GM21737 (cell line): ENCODE data around the gene CCL7.
"Not testable (repeated sequence)": the region's sequence is repeated elsewhere in the genome, so short reads cannot be mapped to it uniquely, and the experiment has no call there.

Source experiments
- ATAC-seq: cut with Tn5 transposase; IDR thresholded peaks from one replicate; pipeline ENCODE4 v1.9.1; 2021; ENCODE audit warnings: mild to moderate bottlenecking, moderate library complexity; ENCODE audit not compliant: unreplicated experiment

Gene CCL7

DNA sequence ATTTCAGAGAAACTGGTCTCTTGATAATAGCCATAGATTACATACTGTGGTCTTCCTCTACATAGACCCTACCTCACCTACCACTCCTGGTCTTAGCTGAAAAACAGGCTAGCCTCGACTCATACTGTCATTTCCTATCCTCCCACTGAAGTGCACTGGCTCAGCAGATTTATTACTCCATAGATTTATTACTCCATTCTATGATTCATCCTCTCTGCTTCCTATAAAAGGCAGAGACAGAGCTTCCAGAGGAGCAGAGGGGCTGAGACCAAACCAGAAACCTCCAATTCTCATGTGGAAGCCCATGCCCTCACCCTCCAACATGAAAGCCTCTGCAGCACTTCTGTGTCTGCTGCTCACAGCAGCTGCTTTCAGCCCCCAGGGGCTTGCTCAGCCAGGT, at the start of gene CCL7:
Gene CCL7, plus strand, starts transcription at position 253 of the 400 bp plus-strand sequence. Its CDS starts 70 bp downstream, at position 323.
- no peak for ATAC-seq

DNA sequence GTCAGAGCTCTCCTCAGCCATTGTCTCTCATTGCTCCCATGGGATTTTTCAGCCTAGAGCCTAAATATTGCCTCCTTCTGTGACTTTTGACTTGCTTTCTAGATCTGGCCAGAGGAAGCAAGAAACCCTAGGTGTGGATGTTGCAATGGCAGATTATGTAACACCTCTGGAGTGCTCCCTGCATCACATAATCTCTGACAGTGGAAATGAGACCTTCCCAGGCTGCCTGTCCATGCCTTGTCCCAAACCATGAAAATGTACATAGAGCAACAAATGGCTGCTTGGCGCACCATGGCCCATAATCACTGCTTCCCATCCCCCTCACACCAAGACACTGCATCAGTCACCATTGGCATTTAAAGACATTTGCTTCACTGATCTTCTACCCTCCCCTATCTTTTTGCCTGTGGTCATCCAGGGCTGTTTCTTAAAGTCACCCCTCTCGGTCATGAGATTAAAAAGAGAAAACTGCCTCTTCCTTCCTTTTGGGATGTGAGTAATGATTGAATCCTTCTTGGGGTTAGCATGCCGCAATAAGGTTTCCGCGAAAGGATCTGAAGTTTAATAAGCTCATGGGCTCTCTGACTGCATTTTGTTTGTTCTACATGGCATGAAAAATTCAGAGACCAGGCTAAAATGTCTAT, 49.1 kb upstream of the CCL7 start:
- no peak for ATAC-seq

- no peak for ATAC-seq
Measured at GRCh38 chr17:34221411-34221810, 48.6 kb upstream of the CCL7 start.

- no peak for ATAC-seq
Measured at GRCh38 chr17:34222722-34223497, 47.1 kb upstream of the CCL7 start.

GRCh38 chr17:34225046-34225445, 45.0 kb upstream of the CCL7 start:
- no peak for ATAC-seq

- no peak for ATAC-seq
Measured at GRCh38 chr17:34226011-34226743, 43.8 kb upstream of the CCL7 start.

- no peak for ATAC-seq
Measured at GRCh38 chr17:34226744-34227034, 43.3 kb upstream of the CCL7 start.

DNA sequence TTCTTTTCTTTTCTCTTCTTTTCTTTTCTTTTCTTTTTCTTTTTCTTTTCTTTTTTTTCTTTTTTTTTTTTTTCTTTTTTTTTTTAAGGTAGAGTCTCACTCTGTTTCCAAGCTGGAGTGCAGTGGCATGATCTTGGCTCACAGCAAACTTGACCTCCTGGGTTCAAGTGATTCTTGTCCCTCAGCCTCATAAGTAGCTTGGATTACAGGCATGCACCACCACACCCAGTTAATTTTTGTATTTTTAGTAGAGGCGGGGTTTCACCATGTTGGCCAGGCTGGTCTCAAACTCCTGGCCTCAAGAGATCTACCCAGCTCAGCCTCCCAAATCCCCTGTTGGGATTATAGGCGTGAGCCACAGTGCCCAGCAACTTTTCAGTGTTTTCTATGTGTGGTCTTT, 42.7 kb upstream of the CCL7 start:
- ATAC-seq = not testable (repeated sequence)

DNA sequence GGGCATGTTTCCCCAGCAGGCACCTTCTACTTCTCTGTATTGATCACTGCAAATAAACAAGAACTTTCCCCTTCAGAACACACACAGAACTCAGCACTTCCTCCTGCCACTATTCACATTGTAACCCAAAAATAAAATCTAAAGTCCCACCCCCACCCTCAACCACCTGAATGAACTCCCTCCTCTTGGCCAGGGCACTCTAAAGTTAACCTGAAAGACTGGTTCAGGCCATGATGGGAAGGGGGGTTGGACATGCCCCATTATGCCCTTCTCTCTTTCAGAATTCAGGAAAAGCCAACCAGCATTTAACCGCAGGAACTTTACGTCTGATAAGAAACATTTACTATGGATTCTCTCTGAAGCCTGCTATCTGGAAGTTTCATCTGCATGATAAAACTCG, 42.3 kb upstream of the CCL7 start:
- ATAC-seq = no peak

DNA sequence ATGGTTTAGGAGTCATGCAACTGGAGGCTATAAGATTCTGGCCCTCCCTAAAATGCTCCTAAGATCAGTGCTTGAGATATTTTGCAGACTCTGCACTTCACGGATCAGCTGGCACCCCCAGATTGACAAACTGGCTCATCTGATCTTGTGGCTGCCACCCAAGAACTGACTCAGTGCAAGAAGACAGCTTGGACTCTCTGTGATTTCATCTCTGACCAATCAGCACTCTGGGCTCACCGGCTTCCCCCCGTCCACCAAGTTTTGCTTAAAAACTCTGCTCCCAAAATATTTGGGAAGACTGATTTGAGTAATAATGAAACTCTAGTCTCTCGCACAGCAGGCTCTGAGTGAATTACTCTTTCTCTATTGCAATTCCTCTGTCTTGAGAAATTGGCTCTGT, 41.2 kb upstream of the CCL7 start:
- no peak for ATAC-seq

GRCh38 chr17:34230342-34230741, 39.7 kb upstream of the CCL7 start:
- ATAC-seq = no peak

DNA sequence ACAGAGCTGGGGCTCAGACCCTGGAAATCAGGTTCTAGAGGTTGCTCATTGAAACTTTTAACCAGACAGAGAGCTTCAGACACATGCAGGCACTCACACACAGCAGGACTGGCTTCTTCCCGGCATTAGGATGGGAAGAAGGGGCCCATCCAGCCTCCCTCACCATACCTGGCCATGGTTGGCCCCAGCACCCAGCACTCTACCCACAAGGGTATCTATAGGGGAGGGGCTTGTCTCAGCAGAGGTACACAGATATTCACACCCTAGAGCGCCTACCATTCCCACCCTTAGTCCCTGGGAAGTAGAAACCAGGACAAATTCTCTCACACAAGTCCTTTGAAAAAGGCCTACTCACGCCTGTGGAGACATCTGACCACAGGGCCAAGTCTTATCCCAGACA, 35.4 kb upstream of the CCL7 start:
- ATAC-seq = no peak

DNA sequence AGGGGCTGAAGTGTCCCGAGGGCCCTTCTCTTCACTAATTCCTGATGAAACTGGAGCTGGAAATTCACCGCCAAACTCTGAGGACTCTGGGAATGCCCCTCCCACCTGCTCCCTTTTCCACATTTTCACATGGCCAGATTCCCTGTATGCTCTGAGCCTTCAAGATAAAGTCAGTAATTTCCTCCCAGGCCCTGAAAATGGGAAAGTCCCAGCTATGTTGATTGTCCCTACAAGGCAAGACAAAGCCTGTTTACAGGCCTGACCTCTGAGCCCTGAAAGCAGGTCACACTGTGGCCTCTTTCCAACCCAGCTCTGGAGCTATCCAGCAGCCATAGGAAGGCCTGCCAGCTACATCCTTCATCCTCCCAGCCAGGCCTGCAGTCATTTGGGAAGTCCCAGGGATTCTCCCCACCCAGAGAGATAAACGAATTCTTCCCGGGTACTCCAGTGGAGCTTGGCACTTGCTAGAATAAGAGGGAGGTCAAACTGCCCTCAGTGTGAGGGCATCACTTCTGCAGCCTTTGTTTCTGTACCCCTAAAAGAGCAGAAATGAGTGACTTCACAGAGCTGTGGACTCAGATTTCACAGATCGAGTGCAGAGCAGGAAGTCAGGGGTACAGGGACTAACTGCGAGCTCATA, 34.5 kb upstream of the CCL7 start:
- no peak for ATAC-seq

DNA sequence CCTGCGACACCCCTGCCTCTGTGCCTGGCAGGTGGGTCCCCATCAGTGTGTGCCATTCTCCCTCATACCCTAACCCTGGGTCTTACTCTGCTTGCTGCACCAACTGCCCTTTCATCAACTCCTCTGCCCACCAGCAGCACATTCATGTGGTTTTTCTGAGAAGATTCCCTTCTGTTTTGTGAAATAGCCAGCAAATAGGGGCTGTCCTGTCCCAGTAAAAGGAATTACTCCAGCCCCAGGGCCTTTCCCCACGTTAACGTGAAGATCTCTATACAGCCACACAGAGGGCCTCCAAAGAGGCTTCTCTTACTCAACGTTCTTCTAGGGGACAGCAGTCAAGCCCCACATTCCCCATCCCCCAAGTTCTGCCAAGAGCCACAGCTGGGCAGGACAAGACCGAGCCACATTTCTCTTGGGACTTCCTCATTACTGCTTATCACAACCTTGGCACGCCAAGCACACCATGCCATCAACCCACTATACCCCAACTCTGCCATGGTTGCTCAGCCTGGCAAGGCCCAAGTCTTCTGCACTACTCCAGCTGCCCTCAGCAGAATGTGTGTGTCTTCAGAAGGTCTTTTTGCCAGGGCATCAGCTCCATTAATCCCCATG, 33.6 kb upstream of the CCL7 start:
- no peak for ATAC-seq

DNA sequence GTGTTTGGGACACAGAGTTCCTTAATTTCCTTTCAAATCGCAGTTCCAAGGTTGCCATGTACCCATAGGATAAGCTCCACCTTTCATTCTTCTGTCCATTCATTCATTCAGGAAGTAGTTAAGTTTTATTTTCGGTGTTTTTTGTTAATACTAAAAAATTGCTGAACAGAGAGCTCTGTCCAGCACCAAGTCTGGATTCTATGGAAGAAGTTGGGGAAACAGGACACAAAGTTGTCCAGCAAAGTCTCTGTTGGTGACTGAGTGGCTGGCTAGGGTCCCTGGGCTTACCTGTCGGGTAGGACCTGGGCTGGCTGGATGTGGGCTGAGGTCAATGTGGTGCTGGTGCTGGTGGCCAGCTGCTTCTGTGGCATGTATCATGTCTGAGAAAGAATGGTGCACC, 32.6 kb upstream of the CCL7 start:
- no peak for ATAC-seq

DNA sequence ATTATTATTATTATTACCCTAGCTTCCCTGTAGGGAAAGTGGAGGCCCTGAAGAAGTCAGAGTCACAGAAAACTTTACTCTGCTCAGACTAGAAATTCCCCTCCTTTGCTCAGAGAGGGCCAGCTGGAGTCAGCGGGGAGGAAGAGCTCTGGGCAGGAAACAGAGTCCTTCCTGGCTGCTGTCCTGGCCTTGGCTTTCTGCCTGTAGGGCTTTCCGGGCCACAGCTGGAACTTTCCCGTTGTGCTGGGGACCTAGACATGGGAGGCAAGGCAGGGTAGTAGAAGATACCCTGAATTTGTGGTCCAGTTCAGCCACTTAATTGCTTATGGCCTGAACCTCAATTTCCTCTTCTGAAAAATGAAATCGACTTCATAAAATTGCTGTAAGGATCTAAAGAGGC, 29.0 kb upstream of the CCL7 start:
- no peak for ATAC-seq

- no peak for ATAC-seq
Measured at GRCh38 chr17:34242587-34243363, 27.2 kb upstream of the CCL7 start.

DNA sequence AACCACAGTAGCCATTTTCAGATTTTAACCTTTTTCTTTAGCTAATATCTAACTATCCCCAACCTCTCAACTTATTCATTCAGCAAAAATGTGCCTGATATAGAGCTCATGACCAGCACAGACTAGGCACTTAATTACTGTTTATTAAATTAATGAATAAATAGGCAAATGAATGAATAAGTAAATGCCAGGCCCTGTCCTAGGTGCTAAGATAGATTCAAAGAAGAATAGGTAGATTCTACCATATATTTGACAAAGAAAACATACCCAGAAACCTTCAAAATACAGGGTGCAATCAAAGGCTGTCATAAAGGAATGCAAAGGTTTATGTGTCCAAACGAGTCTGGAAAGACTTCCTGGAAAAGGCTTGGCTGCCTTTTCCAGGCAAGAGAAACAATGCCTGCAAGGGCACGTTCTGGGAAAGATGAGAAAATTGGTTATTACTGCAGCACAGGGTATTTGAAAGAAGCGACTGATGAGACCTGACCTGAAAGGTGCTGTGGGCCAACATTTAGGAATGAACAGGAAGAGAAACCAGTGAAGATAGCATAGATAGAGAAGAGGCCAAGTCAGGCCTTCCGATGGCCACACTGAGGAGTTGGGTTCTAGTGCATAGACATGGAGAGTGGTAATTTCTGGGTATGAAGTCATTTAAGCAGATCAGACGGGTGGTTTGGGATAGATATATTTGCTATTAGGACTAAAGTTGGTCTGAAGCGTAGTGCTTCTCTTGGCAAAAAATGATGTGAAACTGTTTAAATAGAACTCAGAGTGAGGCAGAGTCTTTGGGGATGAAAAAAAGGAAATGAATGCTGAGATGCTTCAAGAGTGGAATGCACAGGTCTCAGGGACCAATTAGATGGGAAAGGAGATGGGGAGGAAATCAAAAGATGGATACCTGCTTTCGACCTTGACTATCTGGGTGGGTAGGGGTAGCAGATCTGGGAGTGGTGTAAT, 26.4 kb upstream of the CCL7 start:
- ATAC-seq = no peak

DNA sequence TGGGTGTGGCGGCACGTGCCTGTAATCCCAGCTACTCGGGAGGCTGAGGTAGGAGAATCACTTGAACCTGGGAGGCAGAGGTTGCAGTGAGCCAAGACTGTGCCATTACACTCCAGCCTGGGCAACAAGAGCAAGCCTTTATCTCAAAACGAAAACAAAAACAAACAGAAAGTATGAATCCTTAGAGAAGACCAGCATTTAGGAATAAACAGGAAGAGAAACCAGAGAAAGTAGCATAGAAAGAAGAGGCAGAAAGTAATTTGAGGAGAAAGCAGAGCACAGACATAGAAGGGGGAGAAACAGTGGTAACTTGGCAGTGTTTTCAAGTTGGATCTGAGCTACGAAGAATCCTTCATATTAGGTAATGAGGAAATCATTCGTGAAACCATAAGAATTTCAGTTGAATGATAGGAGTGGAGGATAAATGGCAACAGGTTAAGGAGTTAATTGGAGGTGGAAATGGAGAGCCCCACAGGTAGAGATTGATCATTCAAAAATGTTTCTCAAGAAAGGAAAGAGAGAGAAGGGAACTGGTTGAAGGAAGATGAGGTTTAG, 24.6 kb upstream of the CCL7 start:
- ATAC-seq = no peak
